Natural killer cell (primary cell): ENCODE results near the gene ETFB. TPM values are rescaled to one million over a fixed set of nuclear protein-coding genes. Genes with fewer than 3 reads are reported as not detected.

ENCODE experiments used
- ATAC-seq, 3 donors: fragments of 150-1000 bp in 2 of 3; fragments of 200-7000 bp in 1 of 3; cut with Tn5 transposase; 1 replicate in 1 of 3; 2 replicates in 2 of 3; pipeline ENCODE4 v1.10.0; 2021; ENCODE audit warnings: mild to moderate bottlenecking in 2 of 3, moderate library complexity in 2 of 3
- DNase-seq, 2 donors: peaks; one replicate each; pipeline versions ENCODE4 v3.0.0 to v3.0.0-alpha.2; 2013 to 2021; ENCODE audit warnings: mixed read lengths in 1 of 2
- H3K27ac ChIP-seq: one replicate; pipeline ENCODE4 v1.5.1; 2013; ENCODE audit warnings: mild to moderate bottlenecking, low read length
- H3K27me3 ChIP-seq: one replicate; pipeline ENCODE4 v1.6.1; 2013; ENCODE audit warnings: low read length; ENCODE audit not compliant: control insufficient read depth, insufficient read depth
- H3K36me3 ChIP-seq: one replicate; pipeline ENCODE4 v1.6.1; 2013; ENCODE audit warnings: low read length; ENCODE audit not compliant: control insufficient read depth, insufficient read depth
- H3K4me1 ChIP-seq: one replicate; pipeline ENCODE4 v1.6.1; 2013; ENCODE audit warnings: low read length; ENCODE audit not compliant: control insufficient read depth, insufficient read depth
- H3K4me3 ChIP-seq: one replicate; pipeline ENCODE4 v1.5.1; 2013; ENCODE audit warnings: low read length
- H3K9me3 ChIP-seq: one replicate; pipeline ENCODE4 v1.6.1; 2013; ENCODE audit warnings: low read length; ENCODE audit not compliant: control insufficient read depth, insufficient read depth
- H3K27ac Mint-ChIP-seq, 2 donors: one replicate each; pipeline ENCODE4 v1.8.0; 2022; ENCODE audit warnings: mild to moderate bottlenecking in 2 of 2, mixed read lengths in 2 of 2, moderate library complexity in 1 of 2
- H3K27me3 Mint-ChIP-seq, 2 donors: one replicate each; pipeline ENCODE4 v1.8.0; 2022; ENCODE audit warnings: low read depth in 2 of 2, mixed read lengths in 2 of 2
- H3K36me3 Mint-ChIP-seq: one replicate; pipeline ENCODE4 v1.8.0; 2022; ENCODE audit warnings: mixed read lengths
- H3K4me1 Mint-ChIP-seq, 2 donors: one replicate each; pipeline ENCODE4 v1.8.0; 2022; ENCODE audit warnings: mixed read lengths in 2 of 2
- H3K4me3 Mint-ChIP-seq: one replicate; pipeline ENCODE4 v1.8.0; 2022; ENCODE audit warnings: mild to moderate bottlenecking, moderate library complexity, mixed read lengths
- H3K9me3 Mint-ChIP-seq, 2 donors: one replicate each; pipeline ENCODE4 v1.8.0; 2022; ENCODE audit warnings: mixed read lengths in 2 of 2
- CTCF ChIP-seq: fragments of 200-600 bp; IDR thresholded peaks from one replicate; pipeline ENCODE4 v1.8.0; 2022; ENCODE audit warnings: antibody characterized with exemption
- WGBS: methylation state at CpG from one replicate; pipeline ENCODE4 v1.1.7; 2013; ENCODE audit warnings: missing lambda C conversion rate; ENCODE audit not compliant: insufficient coverage; 5-methylcytosine and 5-hydroxymethylcytosine counted together
- intact Hi-C: fragments of 100-400 bp; cut with micrococcal nuclease; formaldehyde crosslinking; loops from one replicate; pipeline ENCODE4 v1.14.2; 2022
- total RNA-seq, 4 donors: library from RNA; stranded (reverse); fragments of 120-200 nt in 1 of 4; gene quantifications; one replicate each; pipeline versions ENCODE4 v1.2.3 to v1.2.4, GENCODE V29; 2013 to 2022

ETFB gene
- total RNA-seq, 3 donors from 2014 or later (not counting 1 experiment from before 2014, with no cell fraction given), result 44.9 to 60.1 (median 55.0) TPM

GRCh38 chr19:51375504-51376221 is 9.5 kb upstream of the ETFB start:
- no peak for TF ChIP-seq CTCF
- Mint-ChIP-seq H3K36me3 (peaks cover 9% of the 10 kb centered on the region), H3K27ac (peak overlapping the region; percentile 88 to 94), H3K27me3 (no peaks in the 10 kb centered on the region), H3K4me1 (peaks cover 61 to 73% of the 10 kb centered on the region in 2 donors), H3K4me3 (peak overlapping the region; percentile 84), H3K9me3 (no peaks in the 10 kb centered on the region)
- Histone ChIP-seq H3K4me1 (peaks cover 78% of the 10 kb centered on the region), H3K36me3 (peaks cover 7% of the 10 kb centered on the region), H3K4me3 (no peak overlapping the region), H3K9me3 (no peaks in the 10 kb centered on the region), H3K27ac (peak overlapping the region; percentile 96), H3K27me3 (no peaks in the 10 kb centered on the region)
- intact Hi-C loops, result no loop called here
- peak; percentile 44 to 77 for DNase-seq
- peak in 1 of 3 donors; percentile 8 for ATAC-seq
- 11% methylated on average over 11 of the region's 11 CpGs for WGBS

GRCh38 chr19:51372649-51373504 is 6.7 kb upstream of the ETFB start, which contains the start of gene NKG7:
NKG7 (minus strand) TSS chr19:51372654; CDS start chr19:51372535, 119 bp downstream.
- Histone ChIP-seq H3K36me3 (peaks cover 7% of the 10 kb centered on the region), H3K4me1 (peaks cover 87% of the 10 kb centered on the region), H3K9me3 (no peaks in the 10 kb centered on the region), H3K27ac (peak within 1 kb of the TSS; percentile 96), H3K27me3 (no peaks in the 10 kb centered on the region), H3K4me3 (peak within 1 kb of the TSS; percentile 95)
- DNase-seq (peak; percentile 82 to 87), ATAC-seq (peak; percentile 67 to 83 (median 70))
- Mint-ChIP-seq H3K36me3 (peaks cover 18% of the 10 kb centered on the region), H3K4me1 (peaks cover 65 to 78% of the 10 kb centered on the region in 2 donors), H3K27ac (peak within 1 kb of the TSS; percentile 88 to 94), H3K9me3 (no peaks in the 10 kb centered on the region), H3K27me3 (no peaks in the 10 kb centered on the region), H3K4me3 (peak within 1 kb of the TSS; percentile 98)
- no peak for TF ChIP-seq CTCF
- WGBS, result 13% methylated on average over 3 of the region's 9 CpGs
- intact Hi-C loops, result loop anchor here (1.0 kb wide), 3 partner anchors 14 to 68 kb away; partner anchors contain the start of gene LIM2

- no peak for TF ChIP-seq CTCF
- intact Hi-C loops, result loop anchor here (1.0 kb wide), 1 partner anchor 22 kb away; no protein-coding TSS in a partner anchor
- peak overlapping the region; percentile 88 to 94 for H3K27ac Mint-ChIP-seq
- no peaks in the 10 kb centered on the region for H3K9me3 Mint-ChIP-seq
- peak overlapping the region; percentile 95 for H3K4me3 ChIP-seq
- peaks cover 7% of the 10 kb centered on the region for H3K36me3 ChIP-seq
- WGBS, result 28% methylated on average over 18 of the region's 18 CpGs
- H3K27me3 ChIP-seq, result no peaks in the 10 kb centered on the region
- H3K27me3 Mint-ChIP-seq, result no peaks in the 10 kb centered on the region
- DNase-seq, result peak in 1 of 2 donors; percentile 35
- H3K4me3 Mint-ChIP-seq, result peak overlapping the region; percentile 98
- H3K27ac ChIP-seq, result peak overlapping the region; percentile 96
- H3K4me1 Mint-ChIP-seq, result peaks cover 65 to 85% of the 10 kb centered on the region in 2 donors
- ATAC-seq, result no peak
- no peaks in the 10 kb centered on the region for H3K9me3 ChIP-seq
- peaks cover 93% of the 10 kb centered on the region for H3K4me1 ChIP-seq
- peaks cover 18% of the 10 kb centered on the region for H3K36me3 Mint-ChIP-seq
These were observed 5.9 kb upstream of the ETFB start for GRCh38 chr19:51372021-51372648.
